HCT116 (cell line): Measurements from ENCODE around the gene SH3PXD2A. TPM values are rescaled to one million over a fixed set of nuclear protein-coding genes. Genes with fewer than 3 reads are reported as not detected.

Experiments used
- ATAC-seq: fragments of 200-7000 bp; cut with Tn5 transposase; 2 replicates; pipeline ENCODE4 v1.9.1; 2020; ENCODE audit warnings: mild to moderate bottlenecking, moderate library complexity
- BruUV-seq: library from RNA; stranded (reverse); fragments of 400-500 nt; replicated peaks from 2 replicates; lab custom pipeline; 2021; lab: Mats Ljungman, UMichigan
- CTCF ChIA-PET: fragments of 300-600 bp; sonication (Branson Sonifier 250); formaldehyde crosslinking; loops from one replicate; lab custom pipeline; 2021; ENCODE audit warnings: antibody characterized with exemption; lab: Charles Lee
- POLR2A ChIA-PET: fragments of 300-600, 350-600 bp; sonication (Branson Sonifier 250); formaldehyde crosslinking; loops from one replicate; lab custom pipeline; 2021; ENCODE audit warnings: antibody characterized with exemption; lab: Charles Lee
- RAD21 ChIA-PET, 2 experiments: fragments of 300-600 bp; sonication (Branson Sonifier 250); formaldehyde crosslinking; loops; one replicate each; lab custom pipeline; 2023; ENCODE audit warnings: low total read pairs in 2 of 2; ENCODE audit not compliant: uncharacterized antibody in 2 of 2, unreplicated experiment in 2 of 2, low non-redundant PET in 1 of 2; lab: Charles Lee
- DNase-seq: peaks from one replicate; pipeline ENCODE4 v3.0.0-alpha.2; 2010; ENCODE audit warnings: low read depth, low spot score
- H2AFZ ChIP-seq: fragments of 200-600 bp; shearing (Covaris generic), sonication (generic); 2 replicates; pipeline ENCODE4 v1.6.1; 2017; ENCODE audit warnings: low read depth, mixed run types, mixed read lengths, antibody characterized with exemption, low read length; ENCODE audit not compliant: poor library complexity, severe bottlenecking
- H3K27ac ChIP-seq: 2 replicates; pipeline ENCODE4 v1.5.1; 2012; ENCODE audit warnings: low read depth, low read length
- H3K27me3 ChIP-seq: fragments of 200-600 bp; sonication (generic); 2 replicates; pipeline ENCODE4 v1.6.1; 2016; ENCODE audit warnings: mixed run types, low read length, mixed read lengths; ENCODE audit not compliant: insufficient read depth
- H3K36me3 ChIP-seq, 2 experiments: fragments of 200-500 bp in 1 of 2; fragments of 200-600 bp in 1 of 2; sonication (Bioruptor generic) in 1 of 2; sonication (generic) in 1 of 2; 2 replicates each; pipeline versions ENCODE4 v1.5.1 to v1.6.1; 2014 to 2016; ENCODE audit warnings: low read length in 2 of 2, inconsistent platforms in 1 of 2, mixed read lengths in 1 of 2, mixed run types in 1 of 2; ENCODE audit not compliant: insufficient read depth in 2 of 2, control insufficient read depth in 1 of 2
- H3K4me1 ChIP-seq, 2 experiments: fragments of 200-600 bp in 1 of 2; sonication (generic) in 1 of 2; 2 replicates each; pipeline versions ENCODE4 v1.5.1 to v1.6.1; 2012 to 2017; ENCODE audit warnings: low read length in 2 of 2, inconsistent platforms in 1 of 2, mild to moderate bottlenecking in 1 of 2, mixed read lengths in 1 of 2, mixed run types in 1 of 2, moderate library complexity in 1 of 2; ENCODE audit not compliant: insufficient read depth in 2 of 2, control insufficient read depth in 1 of 2
- H3K4me2 ChIP-seq: fragments of 200-600 bp; sonication (generic); 2 replicates; pipeline ENCODE4 v1.6.1; 2017; ENCODE audit warnings: mixed run types, low read length, mixed read lengths
- H3K4me3 ChIP-seq, 2 experiments: fragments of 200-600 bp in 1 of 2; sonication (generic) in 1 of 2; replicated peaks in 1 of 2; 2 replicates each; pipeline ENCODE4 v1.5.1; 2011 to 2016; ENCODE audit warnings: low read length in 2 of 2, control low read depth in 1 of 2, low read depth in 1 of 2, mild to moderate bottlenecking in 1 of 2, mixed read lengths in 1 of 2, mixed run types in 1 of 2
- H3K79me2 ChIP-seq: fragments of 200-600 bp; sonication (generic); 2 replicates; pipeline ENCODE4 v1.6.1; 2017; ENCODE audit warnings: mild to moderate bottlenecking, mixed run types, low read length, moderate library complexity, mixed read lengths; ENCODE audit not compliant: insufficient read depth
- H3K9ac ChIP-seq: fragments of 200-600 bp; sonication (generic); 2 replicates; pipeline ENCODE4 v1.6.1; 2016; ENCODE audit warnings: low read length, mixed read lengths
- H3K9me2 ChIP-seq: fragments of 200-600 bp; sonication (generic), shearing (Covaris generic); 2 replicates; pipeline ENCODE4 v1.6.1; 2017; ENCODE audit warnings: mixed run types, mild to moderate bottlenecking, moderate library complexity; ENCODE audit not compliant: insufficient read depth
- H3K9me3 ChIP-seq, 2 experiments: fragments of 200-500 bp in 1 of 2; fragments of 200-600 bp in 1 of 2; sonication (Bioruptor generic) in 1 of 2; sonication (generic) in 1 of 2; 2 replicates each; pipeline ENCODE4 v1.6.1; 2014 to 2017; ENCODE audit warnings: low read length in 2 of 2, mixed read lengths in 2 of 2, inconsistent platforms in 1 of 2, low read depth in 1 of 2, mild to moderate bottlenecking in 1 of 2, mixed run types in 1 of 2, moderate library complexity in 1 of 2; ENCODE audit not compliant: control insufficient read depth in 1 of 2, insufficient read depth in 1 of 2
- H4K20me1 ChIP-seq: fragments of 200-600 bp; sonication (generic), shearing (Covaris generic); 2 replicates; pipeline ENCODE4 v1.6.1; 2017; ENCODE audit warnings: mixed run types, mild to moderate bottlenecking, moderate library complexity; ENCODE audit not compliant: insufficient read depth
- CTCF ChIP-seq, 3 experiments: fragments of 200-600 bp in 1 of 3; sonication (generic) in 1 of 3; IDR thresholded peaks in 2 of 3; conservative IDR thresholded peaks in 1 of 3; 2 replicates each; pipeline ENCODE4 v1.5.1; 2012 to 2017; ENCODE audit warnings: low read depth in 2 of 3, low read length in 2 of 3, antibody characterized with exemption in 1 of 3, borderline replicate concordance in 1 of 3, control low read depth in 1 of 3, mild to moderate bottlenecking in 1 of 3, mixed read lengths in 1 of 3, mixed run types in 1 of 3, moderate library complexity in 1 of 3; ENCODE audit not compliant: insufficient read depth in 1 of 3
- EGR1 ChIP-seq: IDR thresholded peaks from 2 replicates; pipeline ENCODE4 v1.6.1; 2012; ENCODE audit warnings: low read depth
- EZH2 ChIP-seq: fragments of 200-600 bp; sonication (generic); IDR thresholded peaks from 2 replicates; pipeline ENCODE4 v1.6.1; 2017; ENCODE audit warnings: antibody characterized with exemption, mixed run types
- MAX ChIP-seq: IDR thresholded peaks from 2 replicates; pipeline ENCODE4 v1.6.1; 2012
- RAD21 ChIP-seq: IDR thresholded peaks from 2 replicates; pipeline ENCODE4 v1.6.1; 2012; ENCODE audit warnings: low read depth, mild to moderate bottlenecking
- YY1 ChIP-seq: IDR thresholded peaks from 2 replicates; pipeline ENCODE4 v1.6.1; 2011; ENCODE audit warnings: low read length, low read depth, moderate library complexity, mild to moderate bottlenecking; ENCODE audit not compliant: insufficient replicate concordance; ENCODE audit errors: extremely low read depth
- ZFX ChIP-seq: fragments of 450-650 bp; IDR thresholded peaks from 2 replicates; pipeline ENCODE4 v1.6.1; 2017
- intact Hi-C: fragments of 100-400 bp; cut with micrococcal nuclease; formaldehyde crosslinking; loops from 2 replicates; pipeline ENCODE4 v1.10.0; 2022
- total RNA-seq: library from RNA; stranded (reverse); gene quantifications from one replicate; pipeline ENCODE4 v1.2.1, GENCODE V29; 2021; ENCODE audit not compliant: unreplicated experiment

SH3PXD2A gene
- total RNA-seq, 1 experiment from 2014 or later, result 8.7 TPM

- TF ChIP-seq MAX, result no peak
- no peak for TF ChIP-seq RAD21
- TF ChIP-seq YY1, result peak; percentile 34
- TF ChIP-seq EGR1, result no peak
Measured at GRCh38 chr10:103895411-103896186, 40.2 kb upstream of the SH3PXD2A start (continued).

GRCh38 chr10:103894441-103894864, 39.1 kb upstream of the SH3PXD2A start:
- peak overlapping the region in 1 of 2 experiments; percentile 17; a peak in 2 of 4 replicates for H3K4me3 ChIP-seq
- ChIA-PET RAD21 (interaction anchor here in 1 of 2 experiments (0.6 kb wide), 1 partner anchor 182 kb away, joined by 3 read pairs; no protein-coding TSS in a partner anchor), CTCF (interaction anchor here (0.6 to 1.7 kb wide), 2 partner anchors 181 to 380 kb away, joined by 3 to 6 read pairs; no protein-coding TSS in a partner anchor)
- no peaks in the 10 kb centered on the region for H3K79me2 ChIP-seq
- no peaks in the 10 kb centered on the region for H3K27me3 ChIP-seq
- BruUV-seq, result no TSS peak
- no peaks in the 10 kb centered on the region for H4K20me1 ChIP-seq
- H3K27ac ChIP-seq, result peak overlapping the region; percentile 84
- no peak overlapping the region for H2AFZ ChIP-seq
- DNase-seq (no peak), ATAC-seq (no peak)
- H3K4me2 ChIP-seq, result peak overlapping the region; percentile 61
- no peak for TF ChIP-seq EZH2
- TF ChIP-seq CTCF (IDR thresholded peaks at IDR 0.05 in 2 of 3, conservative IDR thresholded peaks at IDR 0.05 in 1 of 3; ENCODE audit: borderline replicate concordance in 1 of 3, insufficient read depth in 1 of 3, low read depth in 2 of 3, low read length in 2 of 3), result no peak
- TF ChIP-seq ZFX, result no peak
- TF ChIP-seq, all 23 proteins: peak for 0
- POLR2A ChIA-PET, result interaction anchor here (1.4 kb wide), 1 partner anchor 14 kb away, joined by 4 read pairs; no protein-coding TSS in a partner anchor
- intact Hi-C loops, result loop anchor here (10.0 kb wide), 1 partner anchor 440 kb away; the partner anchor contains the start of gene ITPRIP
- H3K36me3 ChIP-seq, result peaks cover 2 to 23% of the 10 kb centered on the region in 2 experiments; a peak in 2 of 4 replicates
- peak overlapping the region; percentile 34 for H3K9ac ChIP-seq
- H3K4me1 ChIP-seq, result peaks cover 84 to 90% of the 10 kb centered on the region in 2 experiments
- no peaks in the 10 kb centered on the region for H3K9me2 ChIP-seq
- H3K9me3 ChIP-seq, result no peaks in the 10 kb centered on the region
